ENCODE results near the gene ROR1.

The ROR1 gene

GRCh38 chr1:64036549-64036948 lies 262.7 kb downstream of the ROR1 start:
- H3K9me3 ChIP-seq: no peaks in the 10 kb centered on the region
- TF ChIP-seq CTCF (IDR thresholded peaks at IDR 0.05; ENCODE audit: low read depth, low read length): no peak
- H3K4me3 ChIP-seq (ENCODE audit: low read depth, low read length): no peak overlapping the region
- H3K4me1 ChIP-seq: peaks cover 4% of the 10 kb centered on the region; the same call in 1 of the 2 replicates
- DNase-seq: no peak
- H3K36me3 ChIP-seq: no peaks in the 10 kb centered on the region
- no peaks in the 10 kb centered on the region for H3K27me3 ChIP-seq

GRCh38 chr1:64038119-64038518 lies 264.3 kb downstream of the ROR1 start:
- H3K4me1 ChIP-seq: peaks cover 4% of the 10 kb centered on the region; the same call in 1 of the 2 replicates
- no peak for TF ChIP-seq CTCF (IDR thresholded peaks at IDR 0.05; ENCODE audit: low read depth, low read length)

GRCh38 chr1:64038965-64039364 lies 265.1 kb downstream of the ROR1 start:
- TF ChIP-seq CTCF (IDR thresholded peaks at IDR 0.05; ENCODE audit: low read depth, low read length): no peak
- Histone ChIP-seq H3K4me3 (ENCODE audit: low read depth, low read length) (no peak overlapping the region), H3K9me3 (no peaks in the 10 kb centered on the region), H3K4me1 (peaks cover 4% of the 10 kb centered on the region; the same call in 1 of the 2 replicates), H3K27me3 (no peaks in the 10 kb centered on the region), H3K36me3 (no peaks in the 10 kb centered on the region)
- DNase-seq: no peak

More at GRCh38 chr1:64038119-64038518, 264.3 kb downstream of the ROR1 start:
- Histone ChIP-seq H3K4me3 (ENCODE audit: low read depth, low read length) (no peak overlapping the region), H3K36me3 (no peaks in the 10 kb centered on the region), H3K27me3 (no peaks in the 10 kb centered on the region), H3K9me3 (no peaks in the 10 kb centered on the region)
- DNase-seq: no peak

GRCh38 chr1:64039390-64039926 lies 265.6 kb downstream of the ROR1 start:
- no peak for TF ChIP-seq CTCF (IDR thresholded peaks at IDR 0.05; ENCODE audit: low read depth, low read length)
- no peaks in the 10 kb centered on the region for H3K27me3 ChIP-seq
- H3K9me3 ChIP-seq: no peaks in the 10 kb centered on the region
- H3K4me3 ChIP-seq (ENCODE audit: low read depth, low read length): no peak overlapping the region
- H3K36me3 ChIP-seq: no peaks in the 10 kb centered on the region
- DNase-seq: peak; percentile 63
- H3K4me1 ChIP-seq: peaks cover 4% of the 10 kb centered on the region; the same call in 1 of the 2 replicates

GRCh38 chr1:64041371-64042131 lies 267.7 kb downstream of the ROR1 start:
- no peaks in the 10 kb centered on the region for H3K9me3 ChIP-seq
- H3K36me3 ChIP-seq: no peaks in the 10 kb centered on the region
- H3K4me3 ChIP-seq (ENCODE audit: low read depth, low read length): no peak overlapping the region
- H3K27me3 ChIP-seq: no peaks in the 10 kb centered on the region
- H3K4me1 ChIP-seq: peaks cover 4% of the 10 kb centered on the region; the same call in 1 of the 2 replicates
- no peak for TF ChIP-seq CTCF (IDR thresholded peaks at IDR 0.05; ENCODE audit: low read depth, low read length)
- DNase-seq: no peak
